ENCODE data around the gene ADGB.
"Not testable (repeated sequence)": the region's sequence is repeated elsewhere in the genome, so short reads cannot be mapped to it uniquely, and the experiment has no call there.

The ADGB gene

GRCh38 chr6:146850238-146850896 lies 251.6 kb downstream of the ADGB start:
- no peak overlapping the region for H3K27ac ChIP-seq

GRCh38 chr6:146850981-146851380 lies 252.2 kb downstream of the ADGB start:
- TF ChIP-seq ZFX (IDR thresholded peaks at IDR 0.05; ENCODE audit: borderline replicate concordance) (no peak), CTCF (IDR thresholded peaks at IDR 0.05) (no peak)
- no peak overlapping the region for H3K27ac ChIP-seq

More at GRCh38 chr6:146850238-146850896, 251.6 kb downstream of the ADGB start:
- TF ChIP-seq ZFX (IDR thresholded peaks at IDR 0.05; ENCODE audit: borderline replicate concordance): no peak
- no peak for TF ChIP-seq CTCF (IDR thresholded peaks at IDR 0.05)

DNA sequence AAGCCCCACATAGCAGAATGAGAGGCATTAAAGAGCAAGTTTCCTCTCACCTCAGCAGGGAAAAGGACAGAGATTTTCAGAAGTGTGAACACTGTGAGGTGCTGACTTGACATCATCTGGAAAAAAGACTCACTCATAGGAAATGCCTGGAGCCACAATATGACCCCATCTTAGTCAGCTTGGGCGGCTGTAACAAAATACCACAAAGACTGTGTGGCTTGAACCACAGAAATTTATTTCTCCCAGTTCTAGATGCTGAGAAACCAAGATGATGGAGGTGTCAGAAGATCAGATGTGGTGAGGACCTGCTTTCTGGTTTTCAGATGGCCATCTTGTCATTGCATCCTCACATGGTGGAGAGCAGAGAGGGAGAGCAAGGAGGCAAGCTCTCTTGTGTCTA lies 253.1 kb downstream of the ADGB start:
- TF ChIP-seq ZFX (IDR thresholded peaks at IDR 0.05; ENCODE audit: borderline replicate concordance): no peak
- no peak for TF ChIP-seq CTCF (IDR thresholded peaks at IDR 0.05)
- H3K27ac ChIP-seq: no peak overlapping the region

- not testable (repeated sequence) for H3K27ac ChIP-seq
Measured at GRCh38 chr6:146854521-146855255, 255.9 kb downstream of the ADGB start.

- TF ChIP-seq CTCF (IDR thresholded peaks at IDR 0.05): no peak
- TF ChIP-seq ZFX (IDR thresholded peaks at IDR 0.05; ENCODE audit: borderline replicate concordance): no peak
- no peak overlapping the region for H3K27ac ChIP-seq
Measured at GRCh38 chr6:146855889-146856288, 257.1 kb downstream of the ADGB start.

DNA sequence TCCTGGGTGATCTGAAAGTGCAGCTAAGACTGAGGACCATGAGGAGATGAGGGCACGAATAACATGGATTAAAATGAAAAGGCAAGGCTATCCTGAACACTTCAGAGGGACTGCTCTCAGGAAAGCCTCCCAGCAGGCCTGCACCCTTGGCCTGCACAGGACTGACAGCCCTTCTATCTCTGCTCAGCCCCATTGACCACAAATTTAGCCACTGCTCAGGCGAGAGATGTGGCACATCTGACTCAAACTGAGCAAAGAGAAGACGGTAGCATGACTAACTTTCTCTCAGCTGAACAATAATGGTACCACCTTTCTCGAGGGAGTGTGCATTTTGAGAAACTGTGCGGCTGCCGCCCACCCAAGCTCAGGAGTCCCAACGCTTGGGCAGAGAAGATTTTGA lies 257.5 kb downstream of the ADGB start:
- TF ChIP-seq CTCF (IDR thresholded peaks at IDR 0.05) (no peak), ZFX (IDR thresholded peaks at IDR 0.05; ENCODE audit: borderline replicate concordance) (no peak)
- no peak overlapping the region for H3K27ac ChIP-seq

DNA sequence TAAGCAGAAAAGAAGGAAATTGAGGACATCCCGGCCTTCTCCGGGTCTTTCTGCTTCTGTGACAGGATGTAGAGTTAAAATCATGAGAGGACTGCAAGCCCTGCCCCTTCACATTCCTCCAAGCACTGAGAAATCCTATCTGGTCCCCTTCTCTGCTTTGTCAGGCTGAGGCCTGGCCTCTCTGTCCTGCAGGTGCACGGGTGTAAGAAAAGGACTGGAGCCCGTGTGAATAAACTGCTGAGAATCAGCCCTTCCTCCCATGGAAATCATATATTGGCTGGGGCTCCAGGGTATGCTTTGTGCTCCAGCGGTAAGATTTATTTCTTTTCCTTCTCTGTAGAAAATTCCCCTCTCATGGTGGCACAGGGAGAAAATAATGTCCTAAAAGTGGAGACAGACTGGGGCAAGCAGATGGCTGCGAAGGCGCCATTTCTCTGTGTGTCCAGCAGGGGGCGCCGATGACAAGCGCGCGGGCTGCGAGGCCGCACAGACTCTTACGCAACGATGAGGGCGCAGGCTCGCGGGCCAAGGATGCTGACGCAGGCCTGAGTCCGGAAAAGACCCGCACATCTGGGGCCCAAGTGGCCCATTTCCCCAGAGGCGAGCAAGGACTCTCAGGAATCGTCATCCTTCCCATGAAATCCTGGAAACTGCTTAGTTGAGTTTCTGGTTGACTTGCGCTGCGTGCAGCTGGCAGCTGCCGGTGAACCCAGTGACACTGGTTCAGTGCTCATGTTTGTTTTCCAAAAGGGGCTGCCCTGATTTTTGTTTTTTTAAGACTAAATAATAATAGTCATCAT lies 258.6 kb downstream of the ADGB start:
- no peak overlapping the region for H3K27ac ChIP-seq
- peak; percentile 98 for TF ChIP-seq CTCF (IDR thresholded peaks at IDR 0.05)
- no peak for TF ChIP-seq ZFX (IDR thresholded peaks at IDR 0.05; ENCODE audit: borderline replicate concordance)
